Pancreas (tissue), 10 donors: ENCODE measurements around the gene SERINC5. TPM values are rescaled to one million over a fixed set of nuclear protein-coding genes. Genes with fewer than 3 reads are reported as not detected.

ENCODE experiments used
- ATAC-seq, 4 donors: fragments of 200-7000 bp; cut with Tn5 transposase; one replicate each; pipeline versions ENCODE4 v1.8.0 to v1.9.1; 2020; ENCODE audit warnings: mild to moderate bottlenecking in 4 of 4, moderate library complexity in 4 of 4
- DNase-seq, 6 donors: peaks; one replicate each; pipeline ENCODE4 v3.0.0-alpha.2; 2020
- FAIRE-seq: peaks from 2 replicates; lab custom pipeline; 2012; peaks lifted over from hg19 to GRCh38; lab: Jason Lieb, UNC
- H3K27ac ChIP-seq, 4 donors: fragments of 200-600 bp; sonication (generic); 1 replicate in 3 of 4; 2 replicates in 1 of 4; pipeline versions ENCODE4 v1.5.0 to v1.8.0; 2020
- H3K27me3 ChIP-seq, 4 donors: fragments of 200-600 bp; one replicate each; pipeline ENCODE4 v1.8.0; 2021
- H3K36me3 ChIP-seq, 3 donors: fragments of 200-600 bp; sonication (generic) in 1 of 3; one replicate each; pipeline versions ENCODE4 v1.5.0 to v1.8.0; 2020 to 2021
- H3K4me1 ChIP-seq, 3 donors: fragments of 200-600 bp; one replicate each; pipeline ENCODE4 v1.8.0; 2021
- H3K4me3 ChIP-seq, 4 donors: fragments of 200-600 bp; sonication (generic) in 2 of 4; one replicate each; pipeline versions ENCODE4 v1.5.0 to v1.8.0; 2020 to 2021
- H3K9me3 ChIP-seq, 4 donors: fragments of 200-600 bp; one replicate each; pipeline ENCODE4 v1.8.0; 2021
- WGBS, 2 donors: extraction: QIAGEN DNeasy Blood & Tissue Kit; methylation state at CpG; one replicate each; pipeline ENCODE4 v1.1.7; 2013; 5-methylcytosine and 5-hydroxymethylcytosine counted together
- intact Hi-C, 3 donors: fragments of 100-400 bp; cut with DNase I; formaldehyde crosslinking; loops; one replicate each; pipeline versions ENCODE4 v1.11.1 to v1.14.2; 2022
- polyA plus RNA-seq, 2 donors: library from polyadenylated mRNA; stranded (reverse); fragments of 200-250 nt; gene quantifications; one replicate each; pipeline ENCODE4 v1.2.3, GENCODE V29; 2013
- total RNA-seq, 6 donors: library from RNA; stranded (reverse); fragmentation: NEBNext Ultra II Directional in 4 of 6; extraction: Animal tissue kit (Norgen Biotek cat#: 25700) in 4 of 6; gene quantifications; one replicate each; pipeline versions ENCODE4 v1.2.1 to v1.2.4, GENCODE V29; 2021 to 2023
- TF ChIP-seq, protein P1 (sequence below), 4 donors: fragments of 200-600 bp; sonication (generic) in 3 of 4; IDR thresholded peaks; one replicate each; pipeline versions ENCODE4 v1.5.0 to v1.8.0; 2021; ENCODE audit warnings: antibody characterized with exemption in 4 of 4
- donor health status: healthy with polysubstance abuse.
- donor health status: DM: no; HTN: no; CAD: no; lungs with moderate emphysema.
- donor health status: DM: no; HTN: no; CAD: no.
- donor health status: control.
- donor health status: control.
- donor health status: Bipolar disorder and iron deficiency.
- donor health status: DM: yes; HTN: yes; CAD: no.
- donor health status: DM: no; HTN: no; CAD: no.
- donor health status: DM: no; HTN: no; CAD: no.
- donor health status: DM: yes; HTN: yes; CAD: no.

Gene SERINC5
- total and polyA plus RNA-seq, 8 donors, result 3.7 to 43.2 (median 14.8) TPM

DNA sequence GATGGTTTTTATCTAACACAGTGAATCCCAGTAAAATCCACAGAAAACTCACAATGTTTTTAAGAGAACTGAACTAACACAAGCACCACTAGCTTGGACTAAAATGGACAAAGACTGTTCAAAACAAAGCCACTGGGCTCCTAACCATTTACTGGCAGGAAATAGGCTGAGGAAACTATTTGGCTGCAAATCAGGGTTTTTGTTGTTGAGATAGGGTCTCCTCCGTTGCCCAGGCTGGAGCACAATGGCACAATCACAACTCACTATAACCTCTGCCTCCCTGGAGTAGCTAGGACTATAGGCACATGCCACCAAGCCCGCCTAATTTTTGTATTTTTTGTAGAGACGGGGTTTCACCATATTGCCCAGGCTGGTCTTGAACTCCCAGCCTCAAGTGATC is 121.0 kb downstream of the SERINC5 start:
- DNase-seq (no peak), FAIRE-seq (no peak), ATAC-seq (no peak)
- H3K27ac ChIP-seq, result no peak overlapping the region
- H3K4me3 ChIP-seq, result no peak overlapping the region
- no peaks in the 10 kb centered on the region for H3K9me3 ChIP-seq
- no peaks in the 10 kb centered on the region for H3K4me1 ChIP-seq
- intact Hi-C loops, result no loop called here
- H3K27me3 ChIP-seq, result no peaks in the 10 kb centered on the region
- H3K36me3 ChIP-seq, result no peaks in the 10 kb centered on the region
- TF ChIP-seq, protein P1, sequence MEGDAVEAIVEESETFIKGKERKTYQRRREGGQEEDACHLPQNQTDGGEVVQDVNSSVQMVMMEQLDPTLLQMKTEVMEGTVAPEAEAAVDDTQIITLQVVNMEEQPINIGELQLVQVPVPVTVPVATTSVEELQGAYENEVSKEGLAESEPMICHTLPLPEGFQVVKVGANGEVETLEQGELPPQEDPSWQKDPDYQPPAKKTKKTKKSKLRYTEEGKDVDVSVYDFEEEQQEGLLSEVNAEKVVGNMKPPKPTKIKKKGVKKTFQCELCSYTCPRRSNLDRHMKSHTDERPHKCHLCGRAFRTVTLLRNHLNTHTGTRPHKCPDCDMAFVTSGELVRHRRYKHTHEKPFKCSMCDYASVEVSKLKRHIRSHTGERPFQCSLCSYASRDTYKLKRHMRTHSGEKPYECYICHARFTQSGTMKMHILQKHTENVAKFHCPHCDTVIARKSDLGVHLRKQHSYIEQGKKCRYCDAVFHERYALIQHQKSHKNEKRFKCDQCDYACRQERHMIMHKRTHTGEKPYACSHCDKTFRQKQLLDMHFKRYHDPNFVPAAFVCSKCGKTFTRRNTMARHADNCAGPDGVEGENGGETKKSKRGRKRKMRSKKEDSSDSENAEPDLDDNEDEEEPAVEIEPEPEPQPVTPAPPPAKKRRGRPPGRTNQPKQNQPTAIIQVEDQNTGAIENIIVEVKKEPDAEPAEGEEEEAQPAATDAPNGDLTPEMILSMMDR (IDR thresholded peaks at IDR 0.05), result no peak
- 77 to 81% methylated on average over 3 of the region's 3 CpGs for WGBS, 2 donors

DNA sequence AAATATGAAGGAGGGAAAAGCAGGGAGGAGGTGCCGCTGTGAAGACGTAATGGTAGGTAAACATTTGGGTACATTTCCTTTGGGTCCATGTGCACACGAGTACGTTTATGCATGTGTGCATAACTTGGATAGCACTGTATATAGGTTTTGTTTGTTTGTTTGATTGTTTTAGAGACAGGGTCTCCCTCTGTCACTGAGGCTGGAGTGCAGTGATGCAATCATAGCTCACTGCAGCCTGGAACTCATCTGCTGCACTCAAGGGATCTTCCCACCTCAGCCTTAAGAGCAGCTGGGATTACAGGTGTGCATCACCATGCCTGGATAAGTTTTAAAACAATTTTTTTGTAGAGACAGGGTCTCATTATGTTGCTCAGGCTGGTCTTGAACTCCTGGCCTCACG is 126.7 kb downstream of the SERINC5 start:
- Histone ChIP-seq H3K4me1 (peaks cover 0 to 7% (median 0%) of the 10 kb centered on the region in 3 donors), H3K36me3 (no peaks in the 10 kb centered on the region), H3K27ac (no peak overlapping the region), H3K27me3 (no peaks in the 10 kb centered on the region), H3K4me3 (no peak overlapping the region), H3K9me3 (no peaks in the 10 kb centered on the region)
- WGBS, 2 donors, result 90 to 94% methylated on average over 5 of the region's 5 CpGs
- no peak for DNase-seq
- intact Hi-C loops, result no loop called here
- ATAC-seq, result no peak
- TF ChIP-seq, protein P1 (IDR thresholded peaks at IDR 0.05), result no peak
- no peak for FAIRE-seq

DNA sequence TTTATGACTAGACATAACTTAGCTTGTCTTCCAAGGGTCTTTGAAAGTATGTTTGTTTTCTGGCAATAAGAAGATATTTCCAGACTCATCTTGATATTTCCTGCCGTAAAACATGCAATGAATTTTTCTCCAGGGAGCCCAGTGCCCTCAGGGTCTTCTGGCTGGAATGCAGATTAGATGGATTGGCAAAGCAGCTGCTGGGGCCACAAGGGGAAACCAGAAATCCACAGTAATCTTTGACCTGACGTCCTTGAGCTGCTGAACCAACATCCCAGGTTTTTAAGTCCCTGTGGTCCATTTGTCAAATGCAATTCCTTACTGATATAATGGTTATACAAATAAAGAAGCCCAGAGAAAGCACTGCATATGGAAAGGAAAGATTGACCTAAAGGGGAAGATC is 127.7 kb downstream of the SERINC5 start:
- TF ChIP-seq, protein P1 (IDR thresholded peaks at IDR 0.05), result no peak
- FAIRE-seq (no peak), DNase-seq (no peak), ATAC-seq (no peak)
- intact Hi-C loops, result no loop called here
- H3K4me1 ChIP-seq, result peaks cover 0 to 7% (median 0%) of the 10 kb centered on the region in 3 donors
- H3K9me3 ChIP-seq, result no peaks in the 10 kb centered on the region
- no peaks in the 10 kb centered on the region for H3K36me3 ChIP-seq
- H3K27me3 ChIP-seq, result no peaks in the 10 kb centered on the region
- WGBS, 2 donors, result 75 to 81% methylated on average over 2 of the region's 2 CpGs
- no peak overlapping the region for H3K27ac ChIP-seq
- H3K4me3 ChIP-seq, result no peak overlapping the region

GRCh38 chr5:80127116-80127552 is 128.7 kb downstream of the SERINC5 start:
- FAIRE-seq (no peak), DNase-seq (no peak), ATAC-seq (peak in 2 of 4 donors; percentile 46 to 67)
- Histone ChIP-seq H3K27ac (no peak overlapping the region), H3K4me3 (no peak overlapping the region), H3K36me3 (no peaks in the 10 kb centered on the region), H3K27me3 (no peaks in the 10 kb centered on the region), H3K4me1 (peaks cover 0 to 7% (median 0%) of the 10 kb centered on the region in 3 donors), H3K9me3 (no peaks in the 10 kb centered on the region)
- TF ChIP-seq, protein P1 (IDR thresholded peaks at IDR 0.05), result no peak
- 82 to 95% methylated on average over 4 of the region's 4 CpGs for WGBS, 2 donors
- intact Hi-C loops, result no loop called here

- DNase-seq (no peak), FAIRE-seq (no peak), ATAC-seq (peak in 3 of 4 donors; percentile 19 to 74 (median 71))
- Histone ChIP-seq H3K27me3 (no peaks in the 10 kb centered on the region), H3K4me3 (no peak overlapping the region), H3K4me1 (peaks cover 0 to 7% (median 0%) of the 10 kb centered on the region in 3 donors), H3K27ac (peak overlapping the region in 2 of 4 donors; percentile 24 to 50), H3K36me3 (no peaks in the 10 kb centered on the region), H3K9me3 (no peaks in the 10 kb centered on the region)
- TF ChIP-seq, protein P1 (IDR thresholded peaks at IDR 0.05), result no peak
- intact Hi-C loops, result no loop called here
- 82 to 85% methylated on average over 4 of the region's 4 CpGs for WGBS, 2 donors
Measured at GRCh38 chr5:80125962-80126480, 129.8 kb downstream of the SERINC5 start.
